Measurements from ENCODE around the gene R3HDML. TPM values are rescaled to one million over a fixed set of nuclear protein-coding genes. Genes with fewer than 3 reads are reported as not detected.

Gene R3HDML
- total and polyA plus RNA-seq, 2 of the 13 experiments (the other 11 are each of a cell fraction or from before 2014, with no cell fraction given): not detected

- TF ChIP-seq ZBED4 (CRISPR knock-in tag; IDR thresholded peaks at IDR 0.05; ENCODE audit: borderline replicate concordance) (peak; percentile 71), HMGXB3 (CRISPR knock-in tag; IDR thresholded peaks at IDR 0.05; ENCODE audit: borderline replicate concordance) (no peak), ZNF704 (CRISPR knock-in tag; IDR thresholded peaks at IDR 0.05; ENCODE audit: borderline replicate concordance) (0 out of 2 replicates have a peak, but pooled peaks have one; percentile 24), ZNF430 (CRISPR knock-in tag; IDR thresholded peaks at IDR 0.05) (peak; percentile 89; the same call in 1 of the 2 replicates), ZNF333 (CRISPR knock-in tag; IDR thresholded peaks at IDR 0.05; ENCODE audit: borderline replicate concordance) (0 out of 2 replicates have a peak, but pooled peaks have one; percentile 5), ZNF230 (CRISPR knock-in tag; IDR thresholded peaks at IDR 0.05) (no peak; the same call in 1 of the 2 replicates), REPIN1 (CRISPR knock-in tag; IDR thresholded peaks at IDR 0.05; ENCODE audit: borderline replicate concordance, low read depth) (no peak), RXRB (CRISPR knock-in tag; IDR thresholded peaks at IDR 0.05; ENCODE audit: borderline replicate concordance) (0 out of 2 replicates have a peak, but pooled peaks have one; percentile 7), ZNF841 (CRISPR knock-in tag; IDR thresholded peaks at IDR 0.05; ENCODE audit: borderline replicate concordance) (no peak), ZBTB20 (CRISPR knock-in tag; IDR thresholded peaks at IDR 0.05; ENCODE audit: borderline replicate concordance, low read depth) (no peak), HES4 (CRISPR knock-in tag; IDR thresholded peaks at IDR 0.05; ENCODE audit: borderline replicate concordance) (peak; percentile 74; the same call in 1 of the 2 replicates), SAFB2 (CRISPR knock-in tag; IDR thresholded peaks at IDR 0.05; ENCODE audit: borderline replicate concordance, low read depth) (0 out of 2 replicates have a peak, but pooled peaks have one; percentile 3), MEIS2 (CRISPR knock-in tag; IDR thresholded peaks at IDR 0.05) (0 out of 2 replicates have a peak, but pooled peaks have one; percentile 49), DRAP1 (CRISPR knock-in tag; IDR thresholded peaks at IDR 0.05) (peak; percentile 14; the same call in 1 of the 2 replicates), ZNF510 (CRISPR knock-in tag; IDR thresholded peaks at IDR 0.05; ENCODE audit: low read depth) (no peak), HNF4G (IDR thresholded peaks at IDR 0.05; ENCODE audit: borderline replicate concordance, low read depth, low read length) (peak; percentile 93), HNF4G (CRISPR knock-in tag; IDR thresholded peaks at IDR 0.05; ENCODE audit: borderline replicate concordance, low read depth) (peak; percentile 37; the same call in 1 of the 2 replicates)
These were observed 58.9 kb downstream of the R3HDML start (continued) for GRCh38 chr20:44395461-44396340.

Measured in HepG2 (cell line).